A204.1 (cell line): Measurements from ENCODE around the gene SPIB.

ENCODE experiments used
- FAIRE-seq: peaks from 2 replicates; lab custom pipeline; 2012; peaks lifted over from hg19 to GRCh38; lab: Jason Lieb, UNC

Gene SPIB

GRCh38 chr19:50475101-50475568 is 56.4 kb downstream of the SPIB start:
- FAIRE-seq = no peak

GRCh38 chr19:50475736-50476223 is 57.0 kb downstream of the SPIB start:
- FAIRE-seq = no peak

- no peak for FAIRE-seq
These were observed 57.6 kb downstream of the SPIB start, which contains the start of the genes EMC10 and GARIN5A for GRCh38 chr19:50476224-50476906. Gene EMC10, plus strand, starts transcription at chr19:50476507. Its CDS starts 38 bp downstream, at chr19:50476545. Gene GARIN5A, minus strand, starts transcription at chr19:50476848. Its CDS starts 460 bp downstream, at chr19:50476388.

GRCh38 chr19:50476907-50477238 is 58.1 kb downstream of the SPIB start:
- no peak for FAIRE-seq

- no peak for FAIRE-seq
These were observed 59.2 kb downstream of the SPIB start for GRCh38 chr19:50477751-50478515.

- FAIRE-seq = no peak
These were observed 60.4 kb downstream of the SPIB start for GRCh38 chr19:50478901-50479715.

- FAIRE-seq = no peak
These were observed 61.1 kb downstream of the SPIB start for GRCh38 chr19:50479761-50480251.

- no peak for FAIRE-seq
These were observed 61.8 kb downstream of the SPIB start for GRCh38 chr19:50480281-50481111.
